SK-N-SH (cell line): ENCODE results near the gene FIZ1. TPM values are rescaled to one million over a fixed set of nuclear protein-coding genes. Genes with fewer than 3 reads are reported as not detected.

ENCODE experiments used
- CTCF ChIA-PET: fragments of 300-600, 350-600 bp; formaldehyde crosslinking; extraction: SDS; loops from one replicate; lab custom pipeline; 2021; lab: Yijun Ruan, JAX
- POLR2A ChIA-PET: fragments of 350-600 bp; sonication (Branson Sonifier 250); formaldehyde crosslinking; extraction: SDS; loops from one replicate; lab custom pipeline; 2020; ENCODE audit warnings: antibody characterized with exemption, inconsistent platforms; lab: Yijun Ruan, JAX
- DNase-seq: peaks from one replicate; pipeline ENCODE4 v3.0.0; 2012
- H2AFZ ChIP-seq: fragments of 200-600 bp; sonication (generic); 2 replicates; pipeline ENCODE4 v1.8.1; 2016; ENCODE audit warnings: antibody characterized with exemption, mild to moderate bottlenecking, low read depth
- H3F3A ChIP-seq: fragments of 200-600 bp; sonication (generic); replicated peaks from 2 replicates; pipeline ENCODE3; 2016; ENCODE audit warnings: antibody characterized with exemption, mild to moderate bottlenecking; ENCODE audit not compliant: insufficient read depth
- H3K27ac ChIP-seq, 2 experiments: fragments of 200-500 bp in 1 of 2; fragments of 200-600 bp in 1 of 2; sonication (Bioruptor generic) in 1 of 2; sonication (generic), shearing (Covaris generic) in 1 of 2; 2 replicates each; pipeline versions ENCODE4 v1.5.1 to v1.6.1; 2014 to 2016; ENCODE audit warnings: low read depth in 2 of 2, inconsistent platforms in 1 of 2, low read length in 1 of 2, mild to moderate bottlenecking in 1 of 2, mixed read lengths in 1 of 2
- H3K27me3 ChIP-seq: fragments of 200-600 bp; sonication (generic), shearing (Covaris generic); 2 replicates; pipeline ENCODE4 v1.6.1; 2016; ENCODE audit warnings: mixed run types; ENCODE audit not compliant: insufficient read depth
- H3K36me3 ChIP-seq, 2 experiments: fragments of 200-500 bp in 1 of 2; fragments of 200-600 bp in 1 of 2; sonication (Bioruptor generic) in 1 of 2; sonication (generic) in 1 of 2; replicated peaks in 1 of 2; 2 replicates each; pipeline versions ENCODE3 to v1.5.1; 2014 to 2016; ENCODE audit warnings: low read length in 1 of 2, mild to moderate bottlenecking in 1 of 2; ENCODE audit not compliant: insufficient read depth in 2 of 2, control insufficient read depth in 1 of 2
- H3K4me1 ChIP-seq, 2 experiments: fragments of 200-500 bp in 1 of 2; fragments of 200-600 bp in 1 of 2; sonication (Bioruptor generic) in 1 of 2; sonication (generic), shearing (Covaris generic) in 1 of 2; 2 replicates each; pipeline versions ENCODE4 v1.5.1 to v1.6.1; 2014 to 2016; ENCODE audit warnings: low read depth in 1 of 2, low read length in 1 of 2, mixed run types in 1 of 2; ENCODE audit not compliant: insufficient read depth in 2 of 2, control insufficient read depth in 1 of 2
- H3K4me2 ChIP-seq: fragments of 200-600 bp; sonication (generic), shearing (Covaris generic); 2 replicates; pipeline ENCODE4 v1.6.1; 2017; ENCODE audit warnings: mixed run types
- H3K4me3 ChIP-seq, 2 experiments: fragments of 200-500 bp in 1 of 2; fragments of 200-600 bp in 1 of 2; sonication (Bioruptor generic) in 1 of 2; sonication (generic), shearing (Covaris generic) in 1 of 2; 2 replicates each; pipeline versions ENCODE4 v1.5.1 to v1.8.1; 2014 to 2016; ENCODE audit warnings: low read depth in 2 of 2, inconsistent platforms in 1 of 2, low read length in 1 of 2, mild to moderate bottlenecking in 1 of 2, mixed read lengths in 1 of 2, moderate library complexity in 1 of 2
- H3K79me2 ChIP-seq: fragments of 200-600 bp; sonication (generic); 2 replicates; pipeline ENCODE4 v1.8.1; 2017; ENCODE audit warnings: mild to moderate bottlenecking; ENCODE audit not compliant: insufficient read depth
- H3K9ac ChIP-seq: fragments of 200-600 bp; sonication (generic); 2 replicates; pipeline ENCODE4 v1.6.1; 2017; ENCODE audit warnings: mixed run types
- H3K9me2 ChIP-seq: fragments of 200-600 bp; sonication (generic); 2 replicates; pipeline ENCODE4 v1.6.1; 2017; ENCODE audit warnings: mixed run types
- H3K9me3 ChIP-seq: fragments of 200-600 bp; sonication (generic); 2 replicates; pipeline ENCODE4 v1.6.1; 2017; ENCODE audit warnings: mixed run types, mild to moderate bottlenecking, moderate library complexity
- H4K20me1 ChIP-seq: fragments of 200-600 bp; sonication (generic); 2 replicates; pipeline ENCODE4 v1.6.1; 2017; ENCODE audit warnings: mild to moderate bottlenecking, mixed run types; ENCODE audit not compliant: insufficient read depth
- ELF1 ChIP-seq: IDR thresholded peaks from 2 replicates; pipeline ENCODE4 v1.4.0; 2012
- EP300 ChIP-seq, 2 experiments: IDR thresholded peaks; 2 replicates each; pipeline versions ENCODE4 v1.4.0 to v1.6.1; 2012; ENCODE audit warnings: borderline replicate concordance in 1 of 2, low read depth in 1 of 2, low read length in 1 of 2
- FOXJ3 ChIP-seq: sonication (generic); formaldehyde crosslinking; IDR thresholded peaks from 2 replicates; pipeline ENCODE4 v1.5.1; 2020; ENCODE audit warnings: mild to moderate bottlenecking, missing genetic modification reagents
- FOXM1 ChIP-seq: IDR thresholded peaks from 2 replicates; pipeline ENCODE4 v1.4.0; 2012; ENCODE audit warnings: low read depth, mild to moderate bottlenecking
- GATA2 ChIP-seq: sonication (generic); formaldehyde crosslinking; IDR thresholded peaks from 2 replicates; pipeline ENCODE4 v1.5.0; 2020; ENCODE audit warnings: mild to moderate bottlenecking, missing genetic modification reagents
- IRF3 ChIP-seq: fragments of 150-350 bp; IDR thresholded peaks from 2 replicates; pipeline ENCODE4 v1.6.1; 2016; ENCODE audit warnings: mild to moderate bottlenecking, low read depth, low read length
- MEF2A ChIP-seq: IDR thresholded peaks from 2 replicates; pipeline ENCODE4 v1.4.0; 2012; ENCODE audit warnings: low read depth, borderline replicate concordance
- NFIC ChIP-seq: IDR thresholded peaks from 2 replicates; pipeline ENCODE4 v1.4.0; 2012; ENCODE audit warnings: borderline replicate concordance
- PBX3 ChIP-seq: IDR thresholded peaks from 2 replicates; pipeline ENCODE4; 2012
- POLR2AphosphoS5 ChIP-seq: IDR thresholded peaks from 2 replicates; pipeline ENCODE4 v1.6.1; 2012; ENCODE audit warnings: low read depth, low read length
- REST ChIP-seq: IDR thresholded peaks from 2 replicates; pipeline ENCODE4 v1.6.1; 2012; ENCODE audit warnings: mild to moderate bottlenecking, low read depth, low read length, moderate library complexity
- RXRA ChIP-seq: IDR thresholded peaks from 2 replicates; pipeline ENCODE4 v1.4.0; 2012; ENCODE audit warnings: low read depth, mild to moderate bottlenecking, borderline replicate concordance
- SIN3A ChIP-seq: IDR thresholded peaks from 2 replicates; pipeline ENCODE4 v1.6.1; 2012; ENCODE audit warnings: low read depth, mild to moderate bottlenecking, low read length, moderate library complexity, borderline replicate concordance
- TEAD4 ChIP-seq: IDR thresholded peaks from 2 replicates; pipeline ENCODE4 v1.4.0; 2012; ENCODE audit warnings: mild to moderate bottlenecking, borderline replicate concordance; ENCODE audit not compliant: insufficient read depth
- USF2 ChIP-seq: fragments of 150-350 bp; IDR thresholded peaks from 2 replicates; pipeline ENCODE4 v1.6.1; 2017; ENCODE audit warnings: antibody characterized with exemption, low read length, low read depth, borderline replicate concordance
- ZBTB33 ChIP-seq: IDR thresholded peaks from 2 replicates; pipeline ENCODE4 v1.4.0; 2012; ENCODE audit warnings: low read depth, borderline replicate concordance
- WGBS: methylation state at CpG from one replicate; pipeline ENCODE4 v1.1.6; 2017; ENCODE audit warnings: low lambda C conversion rate; 5-methylcytosine and 5-hydroxymethylcytosine counted together
- polyA plus RNA-seq, 3 experiments: library from polyadenylated mRNA; depleted of rRNA; stranded (reverse); fragments of >200 nt; gene quantifications; 2 replicates each; pipeline ENCODE4 v1.2.3, GENCODE V29; 2012

Gene FIZ1
- polyA plus RNA-seq, 1 of the 3 experiments (the other 2 are of a cell fraction) = 5.7 TPM

- DNase-seq = peak; percentile 93
- peaks cover 17% of the 10 kb centered on the region for H3F3A ChIP-seq
- ChIA-PET CTCF (interaction anchor here (1.0 to 4.5 kb wide), 5 partner anchors 10 to 507 kb away, joined by 4 to 30 read pairs (median 5); partner anchors contain the start of gene ZNF865), POLR2A (interaction anchor here (0.9 kb wide), 1 partner anchor 23 kb away, joined by 4 read pairs; the partner anchor contains the start of gene ZNF784)
- peak within 1 kb of the TSS; percentile 83; the same call in 1 of the 2 replicates for H2AFZ ChIP-seq
- 18% methylated on average over 8 of the region's 87 CpGs for WGBS
- no peaks in the 10 kb centered on the region for H3K27me3 ChIP-seq
- peaks cover 41% of the 10 kb centered on the region for H3K79me2 ChIP-seq
- H4K20me1 ChIP-seq = no peaks in the 10 kb centered on the region
- peak within 1 kb of the TSS; percentile 27 to 94; a peak in 3 of 4 replicates for H3K27ac ChIP-seq
- peaks cover 8 to 36% of the 10 kb centered on the region in 2 experiments; a peak in 2 of 4 replicates for H3K4me1 ChIP-seq
- H3K9ac ChIP-seq = peak within 1 kb of the TSS; percentile 77
- H3K9me3 ChIP-seq = no peaks in the 10 kb centered on the region
- H3K9me2 ChIP-seq = no peaks in the 10 kb centered on the region
- TF ChIP-seq USF2 = no peak
- no peak for TF ChIP-seq RXRA
- peak; percentile 22; the same call in 1 of the 2 replicates for TF ChIP-seq NFIC
- TF ChIP-seq REST = 0 out of 2 replicates have a peak, but pooled peaks have one; percentile 4
- TF ChIP-seq TEAD4 = 0 out of 2 replicates have a peak, but pooled peaks have one; percentile 28
- no peak for TF ChIP-seq GATA2 (CRISPR knock-in tag)
- TF ChIP-seq SIN3A = no peak
- no peak for TF ChIP-seq FOXJ3 (CRISPR knock-in tag)
- TF ChIP-seq ZBTB33 = no peak
- TF ChIP-seq IRF3 = peak; percentile 86
- TF ChIP-seq POLR2AphosphoS5 = peak; percentile 23; the same call in 1 of the 2 replicates
- 0 out of 2 replicates have a peak, but pooled peaks have one; percentile 6 for TF ChIP-seq PBX3
- no peak for TF ChIP-seq FOXM1
- TF ChIP-seq MEF2A = no peak
- no peak for TF ChIP-seq ELF1
- TF ChIP-seq EP300 (IDR thresholded peaks at IDR 0.05; ENCODE audit: borderline replicate concordance in 1 of 2, low read depth in 1 of 2, low read length in 1 of 2) = 0 out of 4 replicates have a peak, but pooled peaks of 1 of the 2 experiments have one; percentile 7
- TF ChIP-seq, all 33 proteins: peak for 7
- H3K4me3 ChIP-seq = peak within 1 kb of the TSS; percentile 77 to 82
- peak within 1 kb of the TSS; percentile 96 for H3K4me2 ChIP-seq
- H3K36me3 ChIP-seq = peaks cover 3 to 30% of the 10 kb centered on the region in 2 experiments
Observed at GRCh38 chr19:55647732-55648584, 48.6 kb upstream of the FIZ1 start, which contains the start of gene CCDC106. TSS of gene CCDC106 (plus strand) at chr19:55648212. CDS start at chr19:55649047, 835 bp downstream.
